ENCODE results near the gene KSR1.

Gene KSR1

DNA sequence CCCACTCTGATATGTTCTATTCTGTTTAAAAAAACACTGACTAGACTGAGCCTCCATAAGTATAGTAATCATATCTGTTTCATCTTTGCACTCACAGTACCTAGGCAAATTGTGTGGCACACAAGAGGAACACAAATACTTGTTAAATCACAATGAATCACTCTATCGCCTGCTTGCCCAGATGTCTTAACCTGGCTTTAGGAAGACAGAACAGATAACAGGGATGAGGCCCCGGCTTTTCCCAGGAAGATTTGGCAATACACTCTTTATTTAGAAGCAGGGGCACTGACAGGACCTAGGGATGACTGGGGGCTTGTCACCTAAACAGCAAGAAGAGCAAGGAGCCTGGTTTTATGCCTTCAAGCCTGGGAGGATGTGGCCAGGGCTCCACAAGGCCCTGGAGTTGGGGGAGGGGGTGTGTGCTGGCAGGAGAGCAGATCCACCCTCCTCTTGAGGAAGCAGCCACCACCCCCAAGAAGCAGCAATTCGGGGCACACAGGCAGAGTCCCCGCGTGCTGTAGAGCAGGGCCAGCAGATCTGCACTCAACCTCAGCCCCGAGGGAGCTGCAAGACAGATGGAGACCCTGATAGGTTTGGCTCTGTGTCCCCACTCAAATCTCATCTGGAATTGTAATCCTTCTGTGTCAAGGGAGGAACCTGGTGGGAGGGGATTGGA lies 41.0 kb upstream of the KSR1 start:
- Histone ChIP-seq H3K14ac (ENCODE audit: low read length) (no peak overlapping the region), H3K4me1 (ENCODE audit: control insufficient read depth in 2 of 2, insufficient read depth in 1 of 2, low read depth in 1 of 2, low read length in 2 of 2) (no peaks in the 10 kb centered on the region), H2BK5ac (ENCODE audit: low read length) (peak overlapping the region; percentile 44), H2BK12ac (ENCODE audit: low read length) (no peak overlapping the region), H2AFZ (ENCODE audit: low read length) (no peak overlapping the region), H3K4me2 (ENCODE audit: insufficient read depth, low read length, poor library complexity, severe bottlenecking) (no peak overlapping the region), H2AK5ac (ENCODE audit: low read depth, low read length) (no peak overlapping the region), H3K4ac (ENCODE audit: low read length) (no peak overlapping the region), H2BK120ac (ENCODE audit: low read depth, low read length) (no peak overlapping the region), H3K4me3 (ENCODE audit: low read length in 2 of 2) (no peak overlapping the region), H3K27ac (replicated peaks; ENCODE audit: low read length) (no peak overlapping the region), H4K91ac (ENCODE audit: low read depth, low read length, poor library complexity) (no peak overlapping the region), H3K27me3 (ENCODE audit: control insufficient read depth in 3 of 3, insufficient read depth in 3 of 3, low read depth in 1 of 3, low read length in 3 of 3) (peaks cover 0 to 34% (median 0%) of the 10 kb centered on the region in 3 experiments), H3K23ac (ENCODE audit: low read depth, low read length, poor library complexity) (no peak overlapping the region), H3K9ac (ENCODE audit: low read depth, low read length, poor library complexity) (no peak overlapping the region), H3K18ac (ENCODE audit: low read length) (peak overlapping the region; percentile 77), H2BK15ac (ENCODE audit: low read length) (no peak overlapping the region), H3K9me3 (replicated peaks in 1 of 2; ENCODE audit: control insufficient read depth in 2 of 2, insufficient read depth in 1 of 2, low read depth in 1 of 2, low read length in 2 of 2) (no peaks in the 10 kb centered on the region), H3K79me1 (ENCODE audit: low read depth, low read length) (no peaks in the 10 kb centered on the region), H4K8ac (ENCODE audit: low read depth, low read length) (no peak overlapping the region), H3K36me3 (replicated peaks in 1 of 2; ENCODE audit: control insufficient read depth in 2 of 2, insufficient read depth in 2 of 2, low read length in 2 of 2) (no peaks in the 10 kb centered on the region)
- no CpG with 5 or more reads among the region's 6 CpGs for WGBS, 2 donors (ENCODE audit: extremely low coverage in 2 of 2, insufficient read length in 2 of 2, insufficient replicate concordance in 1 of 2)
- no peak for DNase-seq (ENCODE audit: low spot score)

DNA sequence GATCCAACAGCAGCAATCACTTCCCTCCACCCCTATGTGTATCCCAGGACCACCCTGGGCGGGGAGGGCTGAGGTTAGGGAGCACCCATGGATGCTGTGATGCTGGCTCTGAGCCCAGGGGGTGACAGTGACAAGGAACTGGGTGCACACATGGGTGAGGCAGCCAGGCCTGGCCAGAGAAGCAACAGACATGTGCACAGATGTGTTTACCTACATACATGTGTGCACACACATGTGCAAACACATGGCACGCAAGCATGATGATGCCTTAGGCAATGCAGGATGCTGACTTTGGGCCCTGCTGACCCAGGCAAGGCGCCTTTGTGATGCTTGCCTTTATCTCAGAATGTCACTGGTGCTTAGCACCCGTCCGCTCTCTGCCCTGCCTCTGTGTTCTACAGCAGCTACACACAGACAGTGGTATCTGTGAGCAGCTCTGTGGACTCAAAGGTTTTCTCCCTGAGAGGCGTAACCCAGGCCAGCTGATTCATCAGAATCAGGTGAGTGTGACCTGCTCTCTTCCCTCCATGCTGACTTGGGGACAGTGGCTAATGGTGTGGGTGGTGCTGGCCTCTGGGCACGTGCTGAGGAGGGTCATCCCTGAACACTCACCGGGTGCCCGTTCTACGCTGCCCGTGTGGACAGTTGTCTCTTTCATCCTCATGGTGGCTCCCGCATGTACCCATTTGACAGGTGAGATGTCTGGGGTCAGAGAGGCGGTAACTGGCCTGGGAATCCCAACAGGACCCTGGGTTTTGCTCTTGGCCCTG lies 38.5 kb upstream of the KSR1 start:
- Histone ChIP-seq H3K27me3 (ENCODE audit: control insufficient read depth in 3 of 3, insufficient read depth in 3 of 3, low read depth in 1 of 3, low read length in 3 of 3) (peaks cover 0 to 38% (median 0%) of the 10 kb centered on the region in 3 experiments), H3K36me3 (replicated peaks in 1 of 2; ENCODE audit: control insufficient read depth in 2 of 2, insufficient read depth in 2 of 2, low read length in 2 of 2) (no peaks in the 10 kb centered on the region), H3K23ac (ENCODE audit: low read depth, low read length, poor library complexity) (no peak overlapping the region), H3K27ac (replicated peaks; ENCODE audit: low read length) (no peak overlapping the region), H3K4ac (ENCODE audit: low read length) (no peak overlapping the region), H3K18ac (ENCODE audit: low read length) (peak overlapping the region; percentile 4), H3K9me3 (replicated peaks in 1 of 2; ENCODE audit: control insufficient read depth in 2 of 2, insufficient read depth in 1 of 2, low read depth in 1 of 2, low read length in 2 of 2) (no peaks in the 10 kb centered on the region), H2AFZ (ENCODE audit: low read length) (no peak overlapping the region), H4K8ac (ENCODE audit: low read depth, low read length) (no peak overlapping the region), H3K4me3 (ENCODE audit: low read length in 2 of 2) (no peak overlapping the region), H2BK15ac (ENCODE audit: low read length) (no peak overlapping the region), H4K91ac (ENCODE audit: low read depth, low read length, poor library complexity) (no peak overlapping the region), H2BK120ac (ENCODE audit: low read depth, low read length) (no peak overlapping the region), H3K79me1 (ENCODE audit: low read depth, low read length) (no peaks in the 10 kb centered on the region), H2AK5ac (ENCODE audit: low read depth, low read length) (no peak overlapping the region), H2BK12ac (ENCODE audit: low read length) (no peak overlapping the region), H3K4me1 (ENCODE audit: control insufficient read depth in 2 of 2, insufficient read depth in 1 of 2, low read depth in 1 of 2, low read length in 2 of 2) (no peaks in the 10 kb centered on the region), H3K14ac (ENCODE audit: low read length) (no peak overlapping the region), H2BK5ac (ENCODE audit: low read length) (no peak overlapping the region), H3K9ac (ENCODE audit: low read depth, low read length, poor library complexity) (no peak overlapping the region), H3K4me2 (ENCODE audit: insufficient read depth, low read length, poor library complexity, severe bottlenecking) (no peak overlapping the region)
- DNase-seq (ENCODE audit: low spot score) = no peak
- WGBS, 2 donors (ENCODE audit: extremely low coverage in 2 of 2, insufficient read length in 2 of 2, insufficient replicate concordance in 1 of 2) = no CpG with 5 or more reads among the region's 13 CpGs

DNA sequence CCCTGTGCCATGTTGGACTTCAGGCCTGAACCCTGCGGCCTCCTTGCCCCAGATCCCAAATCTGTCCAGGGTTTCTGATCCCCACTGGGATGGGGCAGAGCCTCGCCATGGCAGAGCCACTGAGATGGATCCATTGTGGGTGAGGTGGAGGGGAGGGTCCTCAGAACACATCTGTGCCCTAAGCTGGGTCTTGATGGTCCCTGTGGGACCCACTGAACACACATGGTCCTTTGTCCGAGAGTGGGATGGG lies 38.0 kb upstream of the KSR1 start:
- no CpG with 5 or more reads among the region's 3 CpGs for WGBS, 2 donors (ENCODE audit: extremely low coverage in 2 of 2, insufficient read length in 2 of 2, insufficient replicate concordance in 1 of 2)

DNA sequence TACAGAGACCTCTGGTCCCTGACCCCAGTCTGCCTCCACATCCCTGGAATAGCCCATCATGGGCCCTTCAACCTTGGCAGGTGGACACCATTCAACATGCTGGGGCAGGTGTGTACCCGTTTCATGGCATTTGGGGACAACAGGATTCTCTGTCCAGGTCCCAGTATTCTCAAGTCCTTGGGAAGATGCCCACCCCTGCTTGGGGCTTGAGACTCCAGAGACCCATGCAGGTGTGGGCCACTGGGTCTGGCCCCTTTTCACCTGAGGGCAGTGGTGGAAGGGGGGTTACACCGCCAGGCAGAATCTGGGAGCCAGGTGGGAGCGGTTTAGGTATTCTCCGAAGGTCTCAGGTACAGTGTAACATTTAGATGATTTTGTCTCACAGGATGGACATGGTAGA lies 37.1 kb upstream of the KSR1 start:
- Histone ChIP-seq H3K4me3 (ENCODE audit: low read length in 2 of 2) (no peak overlapping the region), H2BK5ac (ENCODE audit: low read length) (peak overlapping the region; percentile 13), H2AFZ (ENCODE audit: low read length) (no peak overlapping the region), H4K8ac (ENCODE audit: low read depth, low read length) (no peak overlapping the region), H3K9me3 (replicated peaks in 1 of 2; ENCODE audit: control insufficient read depth in 2 of 2, insufficient read depth in 1 of 2, low read depth in 1 of 2, low read length in 2 of 2) (no peaks in the 10 kb centered on the region), H2AK5ac (ENCODE audit: low read depth, low read length) (no peak overlapping the region), H3K9ac (ENCODE audit: low read depth, low read length, poor library complexity) (no peak overlapping the region), H2BK12ac (ENCODE audit: low read length) (no peak overlapping the region), H3K36me3 (replicated peaks in 1 of 2; ENCODE audit: control insufficient read depth in 2 of 2, insufficient read depth in 2 of 2, low read length in 2 of 2) (no peaks in the 10 kb centered on the region), H3K4ac (ENCODE audit: low read length) (no peak overlapping the region), H3K14ac (ENCODE audit: low read length) (no peak overlapping the region), H3K27me3 (ENCODE audit: control insufficient read depth in 3 of 3, insufficient read depth in 3 of 3, low read depth in 1 of 3, low read length in 3 of 3) (peaks cover 0 to 24% (median 0%) of the 10 kb centered on the region in 3 experiments), H4K91ac (ENCODE audit: low read depth, low read length, poor library complexity) (no peak overlapping the region), H2BK120ac (ENCODE audit: low read depth, low read length) (no peak overlapping the region), H3K18ac (ENCODE audit: low read length) (no peak overlapping the region), H3K27ac (replicated peaks; ENCODE audit: low read length) (no peak overlapping the region), H3K4me1 (ENCODE audit: control insufficient read depth in 2 of 2, insufficient read depth in 1 of 2, low read depth in 1 of 2, low read length in 2 of 2) (no peaks in the 10 kb centered on the region), H3K79me1 (ENCODE audit: low read depth, low read length) (no peaks in the 10 kb centered on the region), H3K23ac (ENCODE audit: low read depth, low read length, poor library complexity) (no peak overlapping the region), H3K4me2 (ENCODE audit: insufficient read depth, low read length, poor library complexity, severe bottlenecking) (no peak overlapping the region), H2BK15ac (ENCODE audit: low read length) (no peak overlapping the region)
- no peak for DNase-seq (ENCODE audit: low spot score)
- no CpG with 5 or more reads among the region's 4 CpGs for WGBS, 2 donors (ENCODE audit: extremely low coverage in 2 of 2, insufficient read length in 2 of 2, insufficient replicate concordance in 1 of 2)

More for the DNA sequence above, 38.0 kb upstream of the KSR1 start:
- Histone ChIP-seq H3K4me1 (ENCODE audit: control insufficient read depth in 2 of 2, insufficient read depth in 1 of 2, low read depth in 1 of 2, low read length in 2 of 2) (no peaks in the 10 kb centered on the region), H2BK5ac (ENCODE audit: low read length) (no peak overlapping the region), H3K79me1 (ENCODE audit: low read depth, low read length) (no peaks in the 10 kb centered on the region), H3K23ac (ENCODE audit: low read depth, low read length, poor library complexity) (no peak overlapping the region), H2AK5ac (ENCODE audit: low read depth, low read length) (no peak overlapping the region), H3K4ac (ENCODE audit: low read length) (no peak overlapping the region), H4K91ac (ENCODE audit: low read depth, low read length, poor library complexity) (no peak overlapping the region), H3K14ac (ENCODE audit: low read length) (no peak overlapping the region), H3K9ac (ENCODE audit: low read depth, low read length, poor library complexity) (no peak overlapping the region), H3K27me3 (ENCODE audit: control insufficient read depth in 3 of 3, insufficient read depth in 3 of 3, low read depth in 1 of 3, low read length in 3 of 3) (peaks cover 0 to 32% (median 0%) of the 10 kb centered on the region in 3 experiments), H2BK15ac (ENCODE audit: low read length) (no peak overlapping the region), H2BK12ac (ENCODE audit: low read length) (no peak overlapping the region), H3K4me3 (ENCODE audit: low read length in 2 of 2) (no peak overlapping the region), H4K8ac (ENCODE audit: low read depth, low read length) (no peak overlapping the region), H2BK120ac (ENCODE audit: low read depth, low read length) (no peak overlapping the region), H3K4me2 (ENCODE audit: insufficient read depth, low read length, poor library complexity, severe bottlenecking) (no peak overlapping the region), H2AFZ (ENCODE audit: low read length) (no peak overlapping the region), H3K27ac (replicated peaks; ENCODE audit: low read length) (no peak overlapping the region), H3K18ac (ENCODE audit: low read length) (no peak overlapping the region), H3K36me3 (replicated peaks in 1 of 2; ENCODE audit: control insufficient read depth in 2 of 2, insufficient read depth in 2 of 2, low read length in 2 of 2) (no peaks in the 10 kb centered on the region), H3K9me3 (replicated peaks in 1 of 2; ENCODE audit: control insufficient read depth in 2 of 2, insufficient read depth in 1 of 2, low read depth in 1 of 2, low read length in 2 of 2) (no peaks in the 10 kb centered on the region)
- DNase-seq (ENCODE audit: low spot score) = no peak
